Right lobe of liver (tissue), 4 donors: ENCODE data around the gene OSBPL9.

ENCODE experiments used
- POLR2A ChIP-seq: fragments of 450-650 bp; IDR thresholded peaks from one replicate; pipeline ENCODE4 v1.6.1; 2017; ENCODE audit warnings: antibody characterized with exemption, mild to moderate bottlenecking
- TF ChIP-seq, protein P1 (sequence below), 4 donors: fragments of 200-600 bp in 3 of 4; fragments of 450-650 bp in 1 of 4; IDR thresholded peaks; one replicate each; pipeline versions ENCODE4 v1.5.1 to v1.8.0; 2016 to 2022; ENCODE audit warnings: antibody characterized with exemption in 4 of 4, mild to moderate bottlenecking in 2 of 4
- donor health status: DM: no; HTN: no; CAD: no.
- donor health status: DM: no; HTN: no; CAD: no.
- donor health status: DM: no; HTN: yes; CAD: no.

DNA sequence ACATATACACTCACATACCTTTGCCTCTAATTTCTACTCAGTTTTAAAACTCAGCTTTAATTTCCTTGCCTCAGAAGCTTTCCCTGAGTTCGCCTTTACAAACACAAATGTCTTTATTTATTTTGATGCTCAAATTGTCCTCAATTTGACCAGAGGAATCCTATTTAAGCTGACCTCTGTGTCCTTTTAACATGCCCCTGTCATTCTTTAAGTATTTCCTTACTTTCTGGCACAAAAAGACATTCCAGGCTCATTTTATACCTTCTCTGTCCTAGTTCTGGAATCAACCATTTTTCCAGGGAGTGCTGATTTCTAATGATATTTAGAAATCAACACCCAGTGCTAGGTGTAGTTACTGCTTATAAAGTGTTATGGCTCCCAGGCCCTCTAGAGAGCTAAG, 82.5 kb downstream of the OSBPL9 start:
- TF ChIP-seq, protein P1, sequence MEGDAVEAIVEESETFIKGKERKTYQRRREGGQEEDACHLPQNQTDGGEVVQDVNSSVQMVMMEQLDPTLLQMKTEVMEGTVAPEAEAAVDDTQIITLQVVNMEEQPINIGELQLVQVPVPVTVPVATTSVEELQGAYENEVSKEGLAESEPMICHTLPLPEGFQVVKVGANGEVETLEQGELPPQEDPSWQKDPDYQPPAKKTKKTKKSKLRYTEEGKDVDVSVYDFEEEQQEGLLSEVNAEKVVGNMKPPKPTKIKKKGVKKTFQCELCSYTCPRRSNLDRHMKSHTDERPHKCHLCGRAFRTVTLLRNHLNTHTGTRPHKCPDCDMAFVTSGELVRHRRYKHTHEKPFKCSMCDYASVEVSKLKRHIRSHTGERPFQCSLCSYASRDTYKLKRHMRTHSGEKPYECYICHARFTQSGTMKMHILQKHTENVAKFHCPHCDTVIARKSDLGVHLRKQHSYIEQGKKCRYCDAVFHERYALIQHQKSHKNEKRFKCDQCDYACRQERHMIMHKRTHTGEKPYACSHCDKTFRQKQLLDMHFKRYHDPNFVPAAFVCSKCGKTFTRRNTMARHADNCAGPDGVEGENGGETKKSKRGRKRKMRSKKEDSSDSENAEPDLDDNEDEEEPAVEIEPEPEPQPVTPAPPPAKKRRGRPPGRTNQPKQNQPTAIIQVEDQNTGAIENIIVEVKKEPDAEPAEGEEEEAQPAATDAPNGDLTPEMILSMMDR (IDR thresholded peaks at IDR 0.05) = no peak
- no peak for TF ChIP-seq POLR2A
